HL-60/S4 treated with retinoic acid at 250 ng/mL for 4 days and 3 days (cell line): ENCODE measurements around the gene LRRC59.

Source experiments
- in situ Hi-C: fragments of 300-500 bp; cut with MboI; formaldehyde crosslinking; loops from 2 replicates; pipeline ENCODE4 v1.7.0; 2022; ENCODE audit warnings: low sequenced_read_pairs

Gene LRRC59

GRCh38 chr17:50388728-50389127 is 8.6 kb downstream of the LRRC59 start:
- in situ Hi-C loops = no loop called here

- in situ Hi-C loops = no loop called here
These were observed 10.8 kb downstream of the LRRC59 start for GRCh38 chr17:50386510-50386909.

- in situ Hi-C loops = no loop called here
These were observed 14.4 kb downstream of the LRRC59 start for GRCh38 chr17:50382931-50383330.

- in situ Hi-C loops = no loop called here
These were observed 15.4 kb downstream of the LRRC59 start for GRCh38 chr17:50381920-50382319.

GRCh38 chr17:50381260-50381815 is 16.0 kb downstream of the LRRC59 start:
- in situ Hi-C loops = no loop called here

GRCh38 chr17:50380369-50381259 is 16.7 kb downstream of the LRRC59 start:
- in situ Hi-C loops = no loop called here

GRCh38 chr17:50379351-50380132 is 17.8 kb downstream of the LRRC59 start:
- in situ Hi-C loops = no loop called here

- in situ Hi-C loops = no loop called here
These were observed 21.3 kb downstream of the LRRC59 start for GRCh38 chr17:50375858-50376538.

GRCh38 chr17:50373705-50374104 is 23.6 kb downstream of the LRRC59 start:
- in situ Hi-C loops = no loop called here

- in situ Hi-C loops = no loop called here
These were observed 24.4 kb downstream of the LRRC59 start, which contains the start of the genes EME1 and MRPL27 for GRCh38 chr17:50372758-50373556. Gene EME1, plus strand, starts transcription at chr17:50373229. Its CDS starts 1,980 bp downstream, at chr17:50375209. Gene MRPL27, minus strand, starts transcription at chr17:50373184. Its CDS starts 14 bp downstream, at chr17:50373170.

- in situ Hi-C loops = no loop called here
These were observed 25.0 kb downstream of the LRRC59 start for GRCh38 chr17:50372222-50372757.

GRCh38 chr17:50371526-50371925 is 25.8 kb downstream of the LRRC59 start:
- in situ Hi-C loops = no loop called here

- in situ Hi-C loops = no loop called here
These were observed 27.3 kb downstream of the LRRC59 start for GRCh38 chr17:50370052-50370451.

GRCh38 chr17:50367401-50367800 is 29.9 kb downstream of the LRRC59 start:
- in situ Hi-C loops = no loop called here

- in situ Hi-C loops = no loop called here
These were observed 31.5 kb downstream of the LRRC59 start for GRCh38 chr17:50365649-50366393.

- in situ Hi-C loops = no loop called here
These were observed 32.2 kb downstream of the LRRC59 start for GRCh38 chr17:50365165-50365564.

- in situ Hi-C loops = no loop called here
These were observed 32.6 kb downstream of the LRRC59 start for GRCh38 chr17:50364715-50365114.

GRCh38 chr17:50364061-50364458 is 33.3 kb downstream of the LRRC59 start:
- in situ Hi-C loops = no loop called here
